ENCODE measurements around the gene MALRD1.

DNA sequence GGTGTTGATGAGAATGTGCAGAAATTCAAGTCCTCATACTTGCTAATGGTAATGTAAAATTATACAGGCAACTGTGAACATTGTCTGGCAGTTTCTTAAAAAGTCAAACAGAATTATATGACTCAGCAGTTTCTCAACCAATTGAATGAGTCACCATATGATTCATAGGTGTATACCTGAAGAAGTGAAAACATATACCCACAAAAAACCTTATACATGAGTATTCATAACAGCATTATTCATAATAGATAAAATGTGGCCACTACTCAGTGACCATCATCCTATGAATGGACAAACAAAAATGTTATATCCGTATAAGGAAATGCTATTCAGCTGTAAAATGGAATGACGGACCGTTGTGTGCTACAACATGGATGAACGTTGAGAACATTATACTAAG lies 253.5 kb downstream of the MALRD1 start:
- TF ChIP-seq POLR2A (IDR thresholded peaks at IDR 0.05) (no peak), CTCF (IDR thresholded peaks at IDR 0.05) (no peak)

Measured in body of pancreas (tissue), 4 donors.